H7 (cell line): Measurements from ENCODE around the gene EIF3M. TPM values are rescaled to one million over a fixed set of nuclear protein-coding genes. Genes with fewer than 3 reads are reported as not detected.
"Not testable (repeated sequence)": the region's sequence is repeated elsewhere in the genome, so short reads cannot be mapped to it uniquely, and the experiment has no call there.

Experiments
- DNase-seq: peaks from one replicate; pipeline ENCODE4 v3.0.0; 2012
- H3K27me3 ChIP-seq: 2 replicates; pipeline ENCODE4 v1.6.0; 2011; ENCODE audit warnings: mild to moderate bottlenecking, low read length; ENCODE audit not compliant: control insufficient read depth, insufficient read depth
- H3K36me3 ChIP-seq: replicated peaks from 2 replicates; pipeline ENCODE4 v1.5.1; 2011; ENCODE audit warnings: low read length; ENCODE audit not compliant: control insufficient read depth, insufficient read depth
- H3K4me3 ChIP-seq: 2 replicates; pipeline ENCODE4 v1.5.1; 2011; ENCODE audit warnings: low read depth, mild to moderate bottlenecking, control low read depth, low read length, moderate library complexity; ENCODE audit not compliant: insufficient read depth
- total RNA-seq: library from RNA; depleted of rRNA; stranded (reverse); fragments of >200 nt; shearing (Covaris generic); gene quantifications from 2 replicates; pipeline ENCODE4 v1.2.3, GENCODE V29; 2014

EIF3M gene
- total RNA-seq, 1 experiment from 2014 or later, result 651 TPM

DNA sequence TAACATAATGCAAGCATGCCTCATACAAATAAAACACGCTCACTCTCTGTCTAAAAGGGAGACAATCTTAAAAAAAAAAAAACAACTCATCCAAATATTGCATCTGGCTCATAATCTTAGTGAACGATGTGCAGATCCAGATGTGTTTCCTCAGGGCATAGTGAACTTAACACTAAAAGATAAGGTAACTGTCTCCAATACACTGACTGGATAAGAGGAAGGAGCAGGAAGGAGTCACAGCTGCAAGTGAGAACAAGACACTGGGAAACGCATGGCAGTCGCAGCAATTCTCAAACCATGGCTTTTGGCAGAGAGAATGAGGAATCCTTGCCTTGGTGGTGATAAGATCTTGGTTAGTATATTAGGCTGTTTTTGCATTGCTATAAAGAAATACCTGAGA lies 9.2 kb upstream of the EIF3M start:
- H3K36me3 ChIP-seq, result no peaks in the 10 kb centered on the region
- H3K4me3 ChIP-seq, result no peak overlapping the region
- no peaks in the 10 kb centered on the region; the same call in 1 of the 2 replicates for H3K27me3 ChIP-seq
- DNase-seq, result no peak

DNA sequence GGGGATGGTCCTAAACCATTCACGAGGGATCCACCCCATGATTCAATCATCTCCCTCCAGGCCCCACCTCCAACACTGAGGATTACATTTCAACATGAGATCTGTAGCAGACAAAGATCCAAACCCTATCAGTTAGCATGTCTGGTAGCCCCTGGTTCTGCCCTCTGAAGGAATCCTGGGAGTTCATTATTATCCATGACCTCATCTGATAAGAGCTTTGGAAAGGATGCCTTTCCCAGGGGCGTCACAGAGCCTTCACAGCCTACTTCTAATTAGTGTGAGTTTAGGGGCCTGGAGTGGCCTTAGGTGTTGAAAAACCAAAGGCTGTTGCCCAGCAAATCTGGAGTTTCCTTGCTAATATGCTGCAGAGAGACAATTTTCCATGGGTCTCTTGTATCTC lies 8.6 kb upstream of the EIF3M start:
- Histone ChIP-seq H3K4me3 (no peak overlapping the region), H3K36me3 (no peaks in the 10 kb centered on the region), H3K27me3 (no peaks in the 10 kb centered on the region; the same call in 1 of the 2 replicates)
- DNase-seq, result no peak

GRCh38 chr11:32576456-32576855 lies 7.2 kb upstream of the EIF3M start:
- DNase-seq, result no peak
- Histone ChIP-seq H3K27me3 (no peaks in the 10 kb centered on the region), H3K36me3 (no peaks in the 10 kb centered on the region), H3K4me3 (no peak overlapping the region)

GRCh38 chr11:32580967-32581366 lies 2.7 kb upstream of the EIF3M start:
- no peaks in the 10 kb centered on the region for H3K36me3 ChIP-seq
- H3K4me3 ChIP-seq, result no peak overlapping the region
- no peaks in the 10 kb centered on the region for H3K27me3 ChIP-seq
- DNase-seq, result no peak

DNA sequence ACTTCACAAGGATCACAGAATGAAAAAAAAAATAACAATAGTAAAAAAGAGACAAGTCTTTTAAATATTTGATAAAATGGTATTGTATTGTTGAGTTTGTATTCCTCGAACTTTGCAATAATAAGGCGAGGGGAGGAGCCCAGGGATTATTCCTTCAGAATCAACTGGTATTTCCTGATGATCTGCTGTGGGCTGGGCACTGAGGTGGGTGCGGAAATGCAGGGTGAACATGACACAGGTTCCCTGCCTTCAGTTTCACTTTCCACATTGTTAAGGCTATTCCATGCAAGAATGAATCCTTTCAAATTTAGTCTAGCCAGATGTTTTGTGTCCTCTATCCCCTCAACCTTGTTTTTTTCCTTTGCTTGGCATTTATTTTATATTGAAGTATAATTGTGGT lies 2.1 kb upstream of the EIF3M start:
- Histone ChIP-seq H3K27me3 (no peaks in the 10 kb centered on the region), H3K4me3 (no peak overlapping the region), H3K36me3 (no peaks in the 10 kb centered on the region)
- no peak for DNase-seq

GRCh38 chr11:32584921-32585320 lies 1.3 kb downstream of the EIF3M start:
- DNase-seq, result peak; percentile 61
- H3K36me3 ChIP-seq, result peaks cover 9% of the 10 kb centered on the region
- no peaks in the 10 kb centered on the region for H3K27me3 ChIP-seq
- peak overlapping the region; percentile 97 for H3K4me3 ChIP-seq

DNA sequence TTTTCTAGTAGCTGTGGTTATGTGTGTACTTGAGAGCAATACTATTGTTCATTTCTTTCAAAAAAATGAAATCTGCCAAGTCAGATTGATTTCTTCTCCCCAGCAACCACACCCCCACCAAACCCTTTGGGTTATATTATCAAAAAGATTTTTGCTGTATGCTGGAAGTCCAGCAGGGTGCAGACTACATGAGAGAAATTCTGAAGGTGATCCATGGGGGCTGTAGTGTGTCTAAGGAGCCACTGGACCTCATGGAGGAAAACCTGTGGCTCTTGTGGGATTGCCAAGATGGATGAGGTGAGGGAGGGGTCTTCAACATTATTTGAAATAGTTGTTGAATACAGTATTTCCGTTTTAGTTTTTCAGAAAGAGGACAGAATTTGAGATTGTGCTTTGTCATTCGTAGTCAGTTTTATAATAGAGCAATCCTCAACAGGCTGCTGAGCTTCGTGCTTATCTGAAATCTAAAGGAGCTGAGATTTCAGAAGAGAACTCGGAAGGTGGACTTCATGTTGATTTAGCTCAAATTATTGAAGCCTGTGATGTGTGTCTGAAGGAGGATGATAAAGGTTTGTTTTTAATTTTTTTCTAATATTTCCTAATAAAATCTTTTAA lies 3.1 kb downstream of the EIF3M start:
- Histone ChIP-seq H3K36me3 (peaks cover 18% of the 10 kb centered on the region), H3K4me3 (no peak overlapping the region), H3K27me3 (no peaks in the 10 kb centered on the region)

GRCh38 chr11:32594272-32594671 lies 10.6 kb downstream of the EIF3M start:
- Histone ChIP-seq H3K4me3 (no peak overlapping the region), H3K36me3 (peaks cover 41% of the 10 kb centered on the region), H3K27me3 (no peaks in the 10 kb centered on the region)
- no peak for DNase-seq

More for the DNA sequence above, 3.1 kb downstream of the EIF3M start:
- DNase-seq, result peak; percentile 36

DNA sequence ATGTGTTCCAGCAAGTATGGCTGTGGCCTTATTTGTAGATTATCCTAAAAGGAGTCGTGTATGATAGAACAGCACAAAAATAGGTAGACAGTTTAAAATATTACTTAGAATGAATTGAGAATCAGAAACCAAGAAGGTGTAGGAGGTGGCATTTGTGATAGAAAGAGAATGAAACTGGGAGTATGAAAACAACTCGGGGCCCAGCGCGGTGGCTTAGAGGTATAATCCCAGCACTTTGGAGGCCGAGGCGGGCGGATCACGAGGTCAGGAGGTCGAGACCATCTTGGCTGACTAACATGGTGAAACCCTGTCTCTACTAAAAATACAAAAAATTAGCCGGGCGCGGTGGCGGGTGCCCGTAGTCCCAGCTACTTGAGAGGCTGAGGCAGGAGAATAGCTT lies 12.5 kb downstream of the EIF3M start:
- not testable (repeated sequence) for H3K4me3 ChIP-seq, H3K27me3 ChIP-seq, DNase-seq
- H3K36me3 ChIP-seq, result peaks cover 34% of the 10 kb centered on the region

- no peak overlapping the region for H3K4me3 ChIP-seq
- no peak for DNase-seq
- H3K36me3 ChIP-seq, result peaks cover 26% of the 10 kb centered on the region
- no peaks in the 10 kb centered on the region for H3K27me3 ChIP-seq
These were observed 14.3 kb downstream of the EIF3M start for GRCh38 chr11:32597921-32598320.

DNA sequence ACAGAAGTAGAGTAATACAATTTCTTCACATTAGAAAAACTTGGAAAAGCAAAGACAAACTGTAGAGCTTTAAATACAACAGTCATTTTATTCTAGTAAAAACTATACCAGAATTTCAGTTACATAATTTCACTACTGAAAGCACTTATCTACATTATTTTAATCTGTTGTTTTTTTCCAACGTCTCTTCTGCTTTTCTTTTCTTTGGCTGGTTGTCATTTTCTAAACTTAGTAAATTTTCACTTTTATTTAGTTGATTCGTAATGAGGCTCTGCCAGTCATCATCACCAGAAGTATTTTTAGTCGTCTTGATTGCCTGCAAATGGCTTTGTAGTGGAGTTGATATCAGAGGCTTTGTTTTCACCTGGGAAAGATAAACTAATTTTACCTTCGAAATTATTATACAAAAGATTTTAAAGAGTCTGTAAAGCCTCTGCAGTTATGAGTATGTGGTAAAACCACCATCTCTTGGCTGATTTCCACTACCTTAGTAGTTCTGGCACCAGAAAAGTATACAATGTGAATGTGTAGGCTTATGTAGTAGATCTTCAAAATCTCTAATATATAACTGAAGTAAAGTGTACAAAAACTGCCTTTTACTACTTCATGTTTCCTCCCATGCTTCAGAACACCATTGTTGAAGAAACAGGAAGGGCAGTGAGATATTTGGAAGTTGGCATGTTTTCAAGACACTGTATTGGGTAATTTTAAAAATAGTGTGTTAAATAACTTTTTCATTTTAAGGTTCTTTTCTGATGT lies 19.2 kb downstream of the EIF3M start:
- H3K36me3 ChIP-seq, result peaks cover 11% of the 10 kb centered on the region
- no peak for DNase-seq
- H3K27me3 ChIP-seq, result no peaks in the 10 kb centered on the region
- no peak overlapping the region for H3K4me3 ChIP-seq

GRCh38 chr11:32606220-32606619 lies 22.6 kb downstream of the EIF3M start:
- DNase-seq, result no peak
- H3K27me3 ChIP-seq, result no peaks in the 10 kb centered on the region
- H3K4me3 ChIP-seq, result no peak overlapping the region
- peaks cover 8% of the 10 kb centered on the region for H3K36me3 ChIP-seq

DNA sequence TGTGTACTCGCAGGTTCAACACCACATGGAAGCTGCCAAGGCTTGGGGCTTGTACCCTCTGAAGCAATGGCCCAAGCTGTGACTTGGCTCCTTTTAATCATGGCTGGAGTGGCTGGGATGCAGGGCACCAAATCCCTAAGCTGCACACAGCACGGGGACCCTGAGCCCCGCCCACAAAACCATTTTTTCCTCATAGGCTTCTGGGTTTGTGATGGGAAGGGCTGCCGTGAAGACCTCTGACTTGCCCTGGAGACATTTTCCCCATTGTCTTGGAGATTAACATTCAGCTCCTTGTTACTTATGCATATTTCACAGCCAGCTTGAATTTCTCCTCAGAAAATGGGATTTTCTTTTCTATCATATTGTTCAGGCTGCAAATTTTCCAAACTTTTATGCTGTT lies 25.2 kb downstream of the EIF3M start:
- H3K4me3 ChIP-seq, DNase-seq, H3K36me3 ChIP-seq, H3K27me3 ChIP-seq: not testable (repeated sequence)

GRCh38 chr11:32610797-32611352 lies 27.2 kb downstream of the EIF3M start:
- Histone ChIP-seq H3K4me3 (no peak overlapping the region), H3K36me3 (no peaks in the 10 kb centered on the region), H3K27me3 (no peaks in the 10 kb centered on the region)
- no peak for DNase-seq

- no peak overlapping the region for H3K4me3 ChIP-seq
- H3K27me3 ChIP-seq, result no peaks in the 10 kb centered on the region
- DNase-seq, result no peak
- H3K36me3 ChIP-seq, result no peaks in the 10 kb centered on the region
These were observed 30.0 kb downstream of the EIF3M start for GRCh38 chr11:32613500-32614151.
